B cell (primary cell): ENCODE measurements around the gene CDKN1B. TPM values are rescaled to one million over a fixed set of nuclear protein-coding genes. Genes with fewer than 3 reads are reported as not detected.

ENCODE experiments used
- ATAC-seq: fragments of 200-7000 bp; cut with Tn5 transposase; one replicate; pipeline ENCODE4 v1.10.0; 2021; ENCODE audit warnings: low read depth, mild to moderate bottlenecking, moderate number of reproducible peaks, moderate library complexity
- CTCF ChIA-PET: fragments of 350-600 bp; sonication (Branson Sonifier 250); formaldehyde crosslinking; loops from one replicate; lab custom pipeline; 2021; ENCODE audit warnings: antibody characterized with exemption, inconsistent platforms; lab: Charles Lee
- POLR2A ChIA-PET: fragments of 350-600 bp; sonication (Branson Sonifier 250); formaldehyde crosslinking; loops from one replicate; lab custom pipeline; 2021; ENCODE audit warnings: antibody characterized with exemption; lab: Charles Lee
- DNase-seq: peaks from one replicate; pipeline ENCODE4 v3.0.0; 2013
- H2AFZ ChIP-seq: 2 replicates; pipeline ENCODE4 v1.6.1; 2012; ENCODE audit warnings: mild to moderate bottlenecking, low read depth, low read length; ENCODE audit not compliant: insufficient read depth, poor library complexity, severe bottlenecking
- H3K27ac ChIP-seq, 2 donors: 1 replicate in 1 of 2; 2 replicates in 1 of 2; pipeline ENCODE4 v1.5.1; 2012 to 2013; ENCODE audit warnings: low read length in 2 of 2, mild to moderate bottlenecking in 2 of 2, moderate library complexity in 1 of 2
- H3K27me3 ChIP-seq, 4 experiments: fragments of 200-600 bp in 1 of 4; sonication (generic) in 1 of 4; replicated peaks in 1 of 4; 1 replicate in 2 of 4; 2 replicates in 2 of 4; pipeline versions ENCODE4 v1.6.1 to v1.7.0; 2013 to 2016; ENCODE audit warnings: low read length in 3 of 4, mild to moderate bottlenecking in 2 of 4, mixed read lengths in 1 of 4, moderate library complexity in 1 of 4; ENCODE audit not compliant: insufficient read depth in 4 of 4, control insufficient read depth in 3 of 4; ENCODE audit errors: control extremely low read depth in 1 of 4
- H3K36me3 ChIP-seq, 2 experiments: replicated peaks in 1 of 2; 1 replicate in 1 of 2; 2 replicates in 1 of 2; pipeline versions ENCODE4 v1.6.1 to v1.7.1; 2013; ENCODE audit warnings: low read length in 1 of 2; ENCODE audit not compliant: insufficient read depth in 2 of 2, control insufficient read depth in 1 of 2; ENCODE audit errors: control extremely low read depth in 1 of 2, extremely low read depth in 1 of 2
- H3K4me1 ChIP-seq, 2 donors: fragments of 200-600 bp in 1 of 2; sonication (generic) in 1 of 2; 1 replicate in 1 of 2; 2 replicates in 1 of 2; pipeline versions ENCODE4 v1.5.1 to v1.6.1; 2013 to 2017; ENCODE audit warnings: low read length in 2 of 2; ENCODE audit not compliant: control insufficient read depth in 2 of 2, insufficient read depth in 2 of 2
- H3K4me2 ChIP-seq: replicated peaks from 2 replicates; pipeline ENCODE3; 2012; ENCODE audit warnings: mild to moderate bottlenecking, low read depth, low read length; ENCODE audit not compliant: poor library complexity, severe bottlenecking
- H3K4me3 ChIP-seq, 5 experiments: fragments of 200-600 bp in 1 of 5; sonication (generic) in 1 of 5; 1 replicate in 3 of 5; 2 replicates in 2 of 5; pipeline versions ENCODE4 v1.5.1 to v1.7.0; 2011 to 2016; ENCODE audit warnings: low read length in 4 of 5, mild to moderate bottlenecking in 4 of 5, low read depth in 2 of 5, control low read depth in 1 of 5, moderate library complexity in 1 of 5; ENCODE audit not compliant: insufficient read depth in 1 of 5; ENCODE audit errors: control extremely low read depth in 1 of 5, extremely low read depth in 1 of 5
- H3K79me2 ChIP-seq: fragments of 200-600 bp; sonication (generic); one replicate; pipeline ENCODE4 v1.6.0; 2016; ENCODE audit warnings: low read length; ENCODE audit not compliant: control insufficient read depth, insufficient read depth
- H3K9ac ChIP-seq: fragments of 200-600 bp; sonication (generic); 2 replicates; pipeline ENCODE4 v1.6.1; 2017; ENCODE audit warnings: mild to moderate bottlenecking, low read length, moderate library complexity
- H3K9me3 ChIP-seq, 3 donors: one replicate each; pipeline versions ENCODE4 v1.6.1 to v1.7.1; 2013; ENCODE audit warnings: low read length in 2 of 3; ENCODE audit not compliant: control insufficient read depth in 2 of 3, insufficient read depth in 1 of 3; ENCODE audit errors: control extremely low read depth in 1 of 3
- H4K20me1 ChIP-seq: 2 replicates; pipeline ENCODE4 v1.6.0; 2012; ENCODE audit warnings: mild to moderate bottlenecking, low read length; ENCODE audit not compliant: insufficient read depth, control insufficient read depth, poor library complexity, severe bottlenecking
- H3K27ac Mint-ChIP-seq: one replicate; pipeline ENCODE4 v1.8.0; 2021; ENCODE audit warnings: mixed read lengths
- H3K27me3 Mint-ChIP-seq: one replicate; pipeline ENCODE4 v1.8.0; 2021; ENCODE audit warnings: mixed read lengths
- H3K4me1 Mint-ChIP-seq: one replicate; pipeline ENCODE4 v1.8.0; 2021; ENCODE audit warnings: mixed read lengths
- H3K4me3 Mint-ChIP-seq: one replicate; pipeline ENCODE4 v1.8.0; 2021; ENCODE audit warnings: mixed read lengths
- H3K9me3 Mint-ChIP-seq: one replicate; pipeline ENCODE4 v1.8.0; 2022; ENCODE audit warnings: mixed read lengths; ENCODE audit not compliant: insufficient read depth
- CTCF ChIP-seq: fragments of 200-600 bp; IDR thresholded peaks from one replicate; pipeline ENCODE4 v1.8.0; 2022; ENCODE audit warnings: antibody characterized with exemption, mild to moderate bottlenecking
- EZH2 ChIP-seq: IDR thresholded peaks from 2 replicates; pipeline ENCODE4 v1.6.1; 2012; ENCODE audit warnings: borderline replicate concordance, low read depth, mild to moderate bottlenecking, moderate library complexity, low read length; ENCODE audit not compliant: insufficient read depth, poor library complexity, severe bottlenecking
- WGBS: methylation state at CpG from one replicate; pipeline ENCODE4 v1.1.5; 2013; ENCODE audit warnings: missing lambda C conversion rate; ENCODE audit not compliant: insufficient coverage; 5-methylcytosine and 5-hydroxymethylcytosine counted together
- intact Hi-C: fragments of 100-400 bp; cut with micrococcal nuclease; formaldehyde crosslinking; loops from one replicate; pipeline ENCODE4 v1.10.0; 2022
- polyA plus RNA-seq: library from polyadenylated mRNA; depleted of rRNA; stranded (reverse); fragments of >200 nt; gene quantifications from 2 replicates; pipeline ENCODE4 v1.2.3, GENCODE V29; 2012
- total RNA-seq, 2 donors: library from RNA; stranded (reverse); fragments of 120-200 nt in 1 of 2; gene quantifications; 1 replicate in 1 of 2; 2 replicates in 1 of 2; pipeline versions ENCODE4 v1.2.3 to v1.2.4, GENCODE V29; 2013 to 2022

Gene CDKN1B
- total and polyA plus RNA-seq, 2 donors (not counting 1 experiment from before 2014, with no cell fraction given), result 77.4 to 149 TPM

GRCh38 chr12:12722435-12723148 lies 5.4 kb downstream of the CDKN1B start:
- H3K27ac Mint-ChIP-seq, result peak overlapping the region; percentile 98
- no peaks in the 10 kb centered on the region for H3K27me3 Mint-ChIP-seq
- H3K4me1 Mint-ChIP-seq, result peaks cover 51% of the 10 kb centered on the region
- H3K27ac ChIP-seq, result peak overlapping the region; percentile 94 to 97
- peak overlapping the region; percentile 71 for H3K9ac ChIP-seq
- no peaks in the 10 kb centered on the region for H3K9me3 Mint-ChIP-seq
- POLR2A ChIA-PET, result interaction anchor here (0.6 to 6.0 kb wide), 5 partner anchors 7 to 346 kb away, joined by 4 to 155 read pairs (median 7); partner anchors contain the start of gene CDKN1B
- no CpG with 5 or more reads among the region's 3 CpGs for whole genome bisulfite sequencing
- ATAC-seq (no peak), DNase-seq (peak; percentile 64)
- TF ChIP-seq EZH2 (no peak), CTCF (no peak)
- no peak overlapping the region for H2AFZ ChIP-seq
- no peaks in the 10 kb centered on the region for H3K9me3 ChIP-seq
- H3K27me3 ChIP-seq, result no peaks in the 10 kb centered on the region
- peaks cover 20% of the 10 kb centered on the region for H4K20me1 ChIP-seq
- peak overlapping the region; percentile 95 for H3K4me3 Mint-ChIP-seq
- peak overlapping the region; percentile 94 for H3K4me2 ChIP-seq
- H3K79me2 ChIP-seq, result peaks cover 64% of the 10 kb centered on the region
- H3K4me3 ChIP-seq, result peak overlapping the region; percentile 74 to 89 (median 78)
- CTCF ChIA-PET, result interaction anchor here (0.5 to 4.4 kb wide), 6 partner anchors 7 to 490 kb away, joined by 3 to 49 read pairs (median 4); partner anchors contain the start of gene CDKN1B
- H3K36me3 ChIP-seq, result peaks cover 6 to 36% of the 10 kb centered on the region in 2 experiments
- intact Hi-C loops, result no loop called here
- peaks cover 23 to 37% of the 10 kb centered on the region in 2 donors for H3K4me1 ChIP-seq
